Common myeloid progenitor, CD34-positive (primary cell): ENCODE measurements around the gene LIMS1.
"Not testable (repeated sequence)": the region's sequence is repeated elsewhere in the genome, so short reads cannot be mapped to it uniquely, and the experiment has no call there.

Experiments
- CTCF ChIA-PET: fragments of 350-600 bp; sonication (Branson Sonifier 250); formaldehyde crosslinking; loops from one replicate; lab custom pipeline; 2021; ENCODE audit warnings: antibody characterized with exemption; lab: Charles Lee
- POLR2A ChIA-PET: fragments of 350-600 bp; sonication (Branson Sonifier 250); formaldehyde crosslinking; loops from one replicate; lab custom pipeline; 2021; ENCODE audit warnings: antibody characterized with exemption; lab: Charles Lee
- DNase-seq, 3 donors: peaks; one replicate each; pipeline versions ENCODE4 v3.0.0 to v3.0.0-alpha.2; 2013
- H3K27ac ChIP-seq, 2 experiments: 1 replicate in 1 of 2; 2 replicates in 1 of 2; pipeline ENCODE4 v1.7.0; 2013; ENCODE audit warnings: inconsistent platforms in 2 of 2, low read length in 2 of 2, mild to moderate bottlenecking in 2 of 2, low read depth in 1 of 2, moderate library complexity in 1 of 2; ENCODE audit not compliant: severe bottlenecking in 2 of 2, insufficient read depth in 1 of 2, poor library complexity in 1 of 2
- H3K27me3 ChIP-seq, 5 experiments: replicated peaks in 2 of 5; 1 replicate in 3 of 5; 2 replicates in 2 of 5; pipeline versions ENCODE4 v1.6.1 to v1.7.0; 2013; ENCODE audit warnings: low read length in 4 of 5, mild to moderate bottlenecking in 2 of 5, moderate library complexity in 2 of 5, inconsistent platforms in 1 of 5; ENCODE audit not compliant: insufficient read depth in 5 of 5, control insufficient read depth in 4 of 5
- H3K36me3 ChIP-seq, 4 experiments: 1 replicate in 2 of 4; 2 replicates in 2 of 4; pipeline versions ENCODE4 v1.6.1 to v1.7.0; 2013; ENCODE audit warnings: low read length in 3 of 4, control low read depth in 1 of 4, mild to moderate bottlenecking in 1 of 4; ENCODE audit not compliant: control insufficient read depth in 4 of 4, insufficient read depth in 4 of 4
- H3K4me1 ChIP-seq, 4 experiments: 1 replicate in 3 of 4; 2 replicates in 1 of 4; pipeline versions ENCODE4 v1.6.1 to v1.7.1; 2013; ENCODE audit warnings: low read length in 3 of 4, mild to moderate bottlenecking in 3 of 4, control low read depth in 1 of 4, inconsistent platforms in 1 of 4, moderate library complexity in 1 of 4; ENCODE audit not compliant: control insufficient read depth in 4 of 4, insufficient read depth in 4 of 4; ENCODE audit errors: control extremely low read depth in 1 of 4
- H3K4me3 ChIP-seq, 7 experiments: 1 replicate in 4 of 7; 2 replicates in 3 of 7; pipeline versions ENCODE4 v1.5.1 to v1.7.0; 2013; ENCODE audit warnings: mild to moderate bottlenecking in 7 of 7, low read length in 6 of 7, moderate library complexity in 6 of 7, inconsistent platforms in 2 of 7, low read depth in 2 of 7, control low read depth in 1 of 7; ENCODE audit not compliant: insufficient read depth in 4 of 7, control insufficient read depth in 1 of 7; ENCODE audit errors: extremely low read depth in 1 of 7
- H3K9me3 ChIP-seq, 5 experiments: 1 replicate in 4 of 5; 2 replicates in 1 of 5; pipeline versions ENCODE4 v1.6.1 to v1.7.1; 2013; ENCODE audit warnings: low read length in 4 of 5, mild to moderate bottlenecking in 2 of 5, inconsistent platforms in 1 of 5, low read depth in 1 of 5, moderate library complexity in 1 of 5; ENCODE audit not compliant: control insufficient read depth in 4 of 5, insufficient read depth in 2 of 5; ENCODE audit errors: control extremely low read depth in 1 of 5
- WGBS: methylation state at CpG from one replicate; pipeline ENCODE4 v1.1.5; 2013; ENCODE audit not compliant: insufficient coverage; 5-methylcytosine and 5-hydroxymethylcytosine counted together

Gene LIMS1

GRCh38 chr2:108701806-108702205, 167.5 kb downstream of the LIMS1 start:
- peaks cover 0 to 11% (median 7%) of the 10 kb centered on the region in 4 experiments for H3K4me1 ChIP-seq
- ChIA-PET CTCF (interaction anchor here (1.2 to 1.3 kb wide), 4 partner anchors 10 to 94 kb away, joined by 4 read pairs; no protein-coding TSS in a partner anchor), POLR2A (interaction anchor here (1.1 kb wide), 1 partner anchor 17 kb away, joined by 3 read pairs; the partner anchor contains the start of gene RANBP2)
- DNase-seq: peak in 2 of 3 donors; percentile 29 to 52
- no CpG with 5 or more reads among the region's 2 CpGs for WGBS
- H3K36me3 ChIP-seq: no peaks in the 10 kb centered on the region
- no peak overlapping the region for H3K4me3 ChIP-seq
- H3K27ac ChIP-seq: no peak overlapping the region
- no peaks in the 10 kb centered on the region for H3K27me3 ChIP-seq
- peaks cover 0 to 2% (median 0%) of the 10 kb centered on the region in 5 experiments for H3K9me3 ChIP-seq

DNA sequence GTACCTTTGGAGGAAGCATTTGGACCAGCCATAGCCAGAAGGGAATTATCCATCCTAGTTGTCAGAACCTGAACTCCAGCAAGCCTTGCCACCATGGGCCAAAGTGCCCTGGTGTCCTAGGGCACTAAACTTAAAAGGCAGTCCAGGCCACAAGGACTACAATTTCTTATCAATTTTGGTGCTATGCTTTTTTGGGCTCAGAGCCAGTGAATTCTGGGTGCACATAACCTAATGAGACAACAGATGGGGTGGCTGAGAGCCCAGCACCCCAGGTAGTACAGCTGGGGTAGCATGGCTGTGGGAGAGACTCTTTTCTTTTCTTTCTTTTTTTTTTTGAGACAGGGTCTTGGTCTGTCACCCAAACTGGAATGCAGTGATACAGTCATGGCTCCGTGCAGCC, 170.6 kb downstream of the LIMS1 start:
- no peak overlapping the region for H3K27ac ChIP-seq
- peaks cover 0 to 11% (median 7%) of the 10 kb centered on the region in 4 experiments for H3K4me1 ChIP-seq
- 78% methylated on average over 1 of the region's 1 CpG for WGBS
- no peak for DNase-seq
- H3K36me3 ChIP-seq: no peaks in the 10 kb centered on the region
- ChIA-PET CTCF (no interaction called here), POLR2A (no interaction called here)
- H3K27me3 ChIP-seq: no peaks in the 10 kb centered on the region
- H3K4me3 ChIP-seq: no peak overlapping the region
- H3K9me3 ChIP-seq: peaks cover 0 to 6% (median 0%) of the 10 kb centered on the region in 5 experiments

- no peaks in the 10 kb centered on the region for H3K27me3 ChIP-seq
- H3K36me3 ChIP-seq: no peaks in the 10 kb centered on the region
- H3K9me3 ChIP-seq: peaks cover 0 to 6% (median 0%) of the 10 kb centered on the region in 5 experiments
- no peaks in the 10 kb centered on the region for H3K4me1 ChIP-seq
- no peak for DNase-seq
- H3K27ac ChIP-seq: no peak overlapping the region
- no peak overlapping the region for H3K4me3 ChIP-seq
- ChIA-PET CTCF (interaction anchor here (0.6 kb wide), 1 partner anchor 101 kb away, joined by 3 read pairs; no protein-coding TSS in a partner anchor), POLR2A (no interaction called here)
These were observed 173.0 kb downstream of the LIMS1 start for GRCh38 chr2:108707300-108707699.

- CTCF ChIA-PET, H3K27me3 ChIP-seq, H3K9me3 ChIP-seq, H3K4me3 ChIP-seq, POLR2A ChIA-PET, DNase-seq, H3K36me3 ChIP-seq, H3K27ac ChIP-seq: not testable (repeated sequence)
- H3K4me1 ChIP-seq: peaks cover 0 to 14% (median 12%) of the 10 kb centered on the region in 4 experiments
- WGBS: 96% methylated on average over 5 of the region's 6 CpGs
These were observed 182.7 kb downstream of the LIMS1 start for GRCh38 chr2:108716971-108717370.

DNA sequence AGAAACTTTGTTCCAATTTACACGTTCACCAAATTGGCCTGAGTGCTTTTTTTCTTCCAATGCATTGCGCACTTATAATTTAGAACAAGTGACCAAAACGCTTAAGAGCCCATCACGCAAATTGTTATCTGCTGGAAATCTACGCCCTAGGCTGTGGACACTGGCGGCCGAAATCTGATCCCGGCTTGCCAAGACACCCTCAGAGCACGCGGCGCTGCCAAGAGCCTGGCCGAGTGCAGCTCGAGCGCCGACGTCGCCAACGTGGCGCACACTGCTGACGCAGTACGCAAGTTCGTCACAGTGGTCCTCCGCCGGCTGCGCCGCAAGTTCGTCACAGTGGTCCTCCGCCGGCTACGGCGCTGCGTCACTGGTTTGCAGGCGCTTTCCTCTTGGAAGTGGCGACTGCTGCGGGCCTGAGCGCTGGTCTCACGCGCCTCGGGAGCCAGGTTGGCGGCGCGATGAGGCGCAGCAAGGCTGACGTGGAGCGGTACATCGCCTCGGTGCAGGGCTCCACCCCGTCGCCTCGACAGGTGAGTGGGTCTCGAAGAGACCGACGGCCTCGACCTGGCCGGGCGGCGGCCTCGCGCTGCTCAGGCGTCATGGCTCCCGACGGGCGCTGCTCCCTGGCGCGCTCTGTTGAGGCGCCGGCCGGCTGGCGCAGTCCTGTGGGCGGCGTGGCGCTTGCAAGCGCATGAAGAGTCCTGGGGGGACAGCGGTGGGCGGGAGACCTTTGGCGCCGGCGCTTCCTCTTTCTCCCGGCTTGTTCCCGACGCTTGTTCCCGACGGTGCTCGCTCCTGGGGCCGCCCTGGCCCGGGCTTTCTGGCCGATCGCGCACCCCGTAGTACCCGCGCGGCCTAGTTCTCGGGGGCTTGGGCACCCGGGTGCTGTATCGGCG, 185.1 kb downstream of the LIMS1 start, which contains the start of gene RANBP2:
TSS of gene RANBP2 (plus strand) at position 334 of the 896 bp plus-strand sequence. CDS start at position 459, 125 bp downstream.
- H3K4me3 ChIP-seq: peak within 1 kb of the TSS; percentile 61 to 96 (median 88)
- POLR2A ChIA-PET: interaction anchor here (0.6 to 1.2 kb wide), 3 partner anchors 18 to 262 kb away, joined by 3 to 5 read pairs (median 3); no protein-coding TSS in a partner anchor
- peaks cover 0 to 18% (median 14%) of the 10 kb centered on the region in 4 experiments for H3K4me1 ChIP-seq
- WGBS: under 1% methylated on average over 71 of the region's 97 CpGs
- H3K27ac ChIP-seq: peak within 1 kb of the TSS; percentile 77 to 89
- CTCF ChIA-PET: interaction anchor here (1.5 kb wide), 1 partner anchor 82 kb away, joined by 4 read pairs; no protein-coding TSS in a partner anchor
- peak; percentile 98 for DNase-seq
- H3K27me3 ChIP-seq: no peaks in the 10 kb centered on the region
- H3K9me3 ChIP-seq: no peaks in the 10 kb centered on the region
- H3K36me3 ChIP-seq: no peaks in the 10 kb centered on the region

- CTCF ChIA-PET, DNase-seq, H3K27ac ChIP-seq, H3K27me3 ChIP-seq, H3K36me3 ChIP-seq, H3K4me3 ChIP-seq, H3K4me1 ChIP-seq, POLR2A ChIA-PET, H3K9me3 ChIP-seq: not testable (repeated sequence)
- WGBS: no CpG with 5 or more reads among the region's 9 CpGs
These were observed 191.8 kb downstream of the LIMS1 start for GRCh38 chr2:108726048-108726447.

GRCh38 chr2:108734656-108735055, 200.4 kb downstream of the LIMS1 start:
- H3K27ac ChIP-seq, H3K4me3 ChIP-seq, H3K4me1 ChIP-seq, H3K9me3 ChIP-seq, DNase-seq, CTCF ChIA-PET, POLR2A ChIA-PET, H3K27me3 ChIP-seq: not testable (repeated sequence)
- peaks cover 0 to 25% (median 6%) of the 10 kb centered on the region in 4 experiments for H3K36me3 ChIP-seq
- 100% methylated on average over 3 of the region's 6 CpGs for WGBS
